B cell (primary cell): ENCODE data around the gene MDH2.
"Not testable (repeated sequence)": the region's sequence is repeated elsewhere in the genome, so short reads cannot be mapped to it uniquely, and the experiment has no call there.

Experiments
- EZH2 ChIP-seq: IDR thresholded peaks from 2 replicates; pipeline ENCODE4 v1.6.1; 2012; ENCODE audit warnings: borderline replicate concordance, low read depth, mild to moderate bottlenecking, moderate library complexity, low read length; ENCODE audit not compliant: insufficient read depth, poor library complexity, severe bottlenecking
- TF ChIP-seq, protein P1 (sequence below): fragments of 200-600 bp; IDR thresholded peaks from one replicate; pipeline ENCODE4 v1.8.0; 2022; ENCODE audit warnings: antibody characterized with exemption, mild to moderate bottlenecking

DNA sequence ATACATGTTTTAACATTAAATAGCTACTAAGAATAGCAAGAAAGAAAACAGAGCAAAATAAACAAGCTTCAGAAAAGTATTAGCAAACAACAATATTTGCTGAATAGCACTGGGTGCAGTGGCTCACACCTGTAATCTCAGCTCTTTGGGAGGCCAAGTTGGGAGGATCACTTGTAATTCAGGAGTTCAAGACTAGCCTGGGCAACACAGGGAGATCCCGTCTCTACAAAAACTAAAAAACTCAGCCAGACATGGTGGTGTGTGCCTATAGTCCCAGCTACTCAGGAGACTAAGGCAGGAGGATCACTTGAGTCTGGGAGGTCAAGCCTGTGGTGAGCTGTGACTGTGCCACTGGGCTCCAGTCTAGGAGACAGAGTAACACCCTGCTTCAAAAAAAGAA lies 66.8 kb downstream of the MDH2 start:
- TF ChIP-seq EZH2, result not testable (repeated sequence)
- TF ChIP-seq, protein P1, sequence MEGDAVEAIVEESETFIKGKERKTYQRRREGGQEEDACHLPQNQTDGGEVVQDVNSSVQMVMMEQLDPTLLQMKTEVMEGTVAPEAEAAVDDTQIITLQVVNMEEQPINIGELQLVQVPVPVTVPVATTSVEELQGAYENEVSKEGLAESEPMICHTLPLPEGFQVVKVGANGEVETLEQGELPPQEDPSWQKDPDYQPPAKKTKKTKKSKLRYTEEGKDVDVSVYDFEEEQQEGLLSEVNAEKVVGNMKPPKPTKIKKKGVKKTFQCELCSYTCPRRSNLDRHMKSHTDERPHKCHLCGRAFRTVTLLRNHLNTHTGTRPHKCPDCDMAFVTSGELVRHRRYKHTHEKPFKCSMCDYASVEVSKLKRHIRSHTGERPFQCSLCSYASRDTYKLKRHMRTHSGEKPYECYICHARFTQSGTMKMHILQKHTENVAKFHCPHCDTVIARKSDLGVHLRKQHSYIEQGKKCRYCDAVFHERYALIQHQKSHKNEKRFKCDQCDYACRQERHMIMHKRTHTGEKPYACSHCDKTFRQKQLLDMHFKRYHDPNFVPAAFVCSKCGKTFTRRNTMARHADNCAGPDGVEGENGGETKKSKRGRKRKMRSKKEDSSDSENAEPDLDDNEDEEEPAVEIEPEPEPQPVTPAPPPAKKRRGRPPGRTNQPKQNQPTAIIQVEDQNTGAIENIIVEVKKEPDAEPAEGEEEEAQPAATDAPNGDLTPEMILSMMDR, result not testable (repeated sequence)
